HepG2 (cell line): ENCODE results near the gene TEKT5. TPM values are rescaled to one million over a fixed set of nuclear protein-coding genes. Genes with fewer than 3 reads are reported as not detected.

ENCODE experiments used
- GATA4 ChIP-seq: sonication (generic); IDR thresholded peaks from 2 replicates; pipeline ENCODE4 v1.6.1; 2016; ENCODE audit warnings: antibody characterized with exemption, low read depth, borderline replicate concordance
- HDAC1 ChIP-seq: sonication (generic); formaldehyde crosslinking; IDR thresholded peaks from 2 replicates; pipeline ENCODE4 v1.5.1; 2020; ENCODE audit warnings: mild to moderate bottlenecking, missing genetic modification reagents
- MAFK ChIP-seq, 2 experiments: IDR thresholded peaks in 1 of 2; conservative IDR thresholded peaks in 1 of 2; 2 replicates each; pipeline ENCODE4 v1.6.1; 2011; ENCODE audit warnings: improper control_type of control experiment in 2 of 2, low read length in 2 of 2
- MTA3 ChIP-seq: sonication (generic); formaldehyde crosslinking; IDR thresholded peaks from 2 replicates; pipeline ENCODE4 v1.4.0; 2020; ENCODE audit warnings: missing genetic modification reagents
- MTF1 ChIP-seq: sonication (generic); formaldehyde crosslinking; IDR thresholded peaks from 2 replicates; pipeline ENCODE4 v1.5.0; 2020; ENCODE audit warnings: missing genetic modification reagents
- MTF2 ChIP-seq: sonication (generic); formaldehyde crosslinking; IDR thresholded peaks from 2 replicates; pipeline ENCODE4 v1.5.0; 2020; ENCODE audit warnings: missing genetic modification reagents, borderline replicate concordance
- MXI1 ChIP-seq: IDR thresholded peaks from 3 replicates; pipeline ENCODE4 v1.6.1; 2012; ENCODE audit warnings: low read depth, low read length, inconsistent platforms, borderline replicate concordance
- NFATC3 ChIP-seq: sonication (generic); formaldehyde crosslinking; IDR thresholded peaks from 2 replicates; pipeline ENCODE4 v1.5.1; 2020; ENCODE audit warnings: mild to moderate bottlenecking, missing genetic modification reagents
- TP53 ChIP-seq: sonication (generic); formaldehyde crosslinking; conservative IDR thresholded peaks from 2 replicates; pipeline ENCODE4 v1.4.0; 2020; ENCODE audit warnings: missing genetic modification reagents
- ZFAT ChIP-seq: sonication (generic); formaldehyde crosslinking; conservative IDR thresholded peaks from 2 replicates; pipeline ENCODE4 v1.8.1; 2023; ENCODE audit warnings: missing genetic modification reagents, inconsistent platforms
- ZNF205 ChIP-seq: IDR thresholded peaks from 2 replicates; pipeline ENCODE4 v1.6.1; 2018; ENCODE audit warnings: missing biosample characterization, missing genetic modification reagents
- ZNF326 ChIP-seq: sonication (generic); formaldehyde crosslinking; IDR thresholded peaks from 2 replicates; pipeline ENCODE4 v1.4.0; 2020; ENCODE audit warnings: missing genetic modification reagents, borderline replicate concordance
- ZNF703 ChIP-seq: sonication (generic); formaldehyde crosslinking; IDR thresholded peaks from 2 replicates; pipeline ENCODE4 v1.5.1; 2020; ENCODE audit warnings: missing genetic modification reagents, mild to moderate bottlenecking, moderate library complexity, borderline replicate concordance
- ZNF777 ChIP-seq: sonication (generic); formaldehyde crosslinking; IDR thresholded peaks from 2 replicates; pipeline ENCODE4 v1.4.0; 2020; ENCODE audit warnings: missing genetic modification reagents
- ZNF788 ChIP-seq: sonication (generic); formaldehyde crosslinking; IDR thresholded peaks from 2 replicates; pipeline ENCODE4 v1.5.0; 2020; ENCODE audit warnings: mild to moderate bottlenecking, missing genetic modification reagents, borderline replicate concordance
- ZNF841 ChIP-seq: sonication (generic); formaldehyde crosslinking; IDR thresholded peaks from 2 replicates; pipeline ENCODE4 v1.8.1; 2023; ENCODE audit warnings: missing genetic modification reagents, borderline replicate concordance
- polyA plus RNA-seq, 8 experiments: library from polyadenylated mRNA; depleted of rRNA in 3 of 8; stranded (reverse) in 7 of 8; unstranded in 1 of 8; fragments of >200 nt; fragmentation: Illumina TruSeq in 4 of 8; extraction: Trizol in 4 of 8; gene quantifications; 2 replicates each; pipeline versions ENCODE4 v1.2.1 to v1.2.3, GENCODE V29; 2011 to 2016; ENCODE audit warnings: low read depth in 4 of 8, missing spikeins in 1 of 8, mixed read lengths in 1 of 8; ENCODE audit not compliant: insufficient read depth in 1 of 8
- total RNA-seq, 5 experiments: library from RNA; depleted of rRNA; stranded (reverse); fragments of >200 nt; fragmentation: Illumina TruSeq; extraction: Trizol; gene quantifications; 2 replicates each; pipeline ENCODE4 v1.2.3, GENCODE V29; 2016; ENCODE audit warnings: low read depth in 1 of 5
- TF ChIP-seq, protein P1 (sequence below): fragments of 450-650 bp; IDR thresholded peaks from 2 replicates; pipeline ENCODE4 v1.6.1; 2016
- TF ChIP-seq, protein P2 (sequence below): sonication (generic); formaldehyde crosslinking; IDR thresholded peaks from 2 replicates; pipeline ENCODE4 v1.8.1; 2023; ENCODE audit warnings: mild to moderate bottlenecking, missing genetic modification reagents
- TF ChIP-seq, protein P3 (sequence below), 2 experiments: sonication (generic) in 1 of 2; formaldehyde crosslinking in 1 of 2; IDR thresholded peaks; 2 replicates each; pipeline versions ENCODE4 v1.4.0 to v1.6.1; 2018 to 2020; ENCODE audit warnings: missing genetic modification reagents in 2 of 2, borderline replicate concordance in 1 of 2, low read depth in 1 of 2, mild to moderate bottlenecking in 1 of 2, missing biosample characterization in 1 of 2
- TF ChIP-seq, protein P4 (sequence below): IDR thresholded peaks from 2 replicates; pipeline ENCODE4 v1.6.1; 2018; ENCODE audit warnings: missing genetic modification reagents, mild to moderate bottlenecking, missing compliant biosample characterization
- TF ChIP-seq, protein P5 (sequence below): sonication (generic); formaldehyde crosslinking; IDR thresholded peaks from 2 replicates; pipeline ENCODE4 v1.4.0; 2020; ENCODE audit warnings: missing genetic modification reagents, low read depth, mild to moderate bottlenecking, borderline replicate concordance
- TF ChIP-seq, protein P6 (sequence below): sonication (generic); formaldehyde crosslinking; IDR thresholded peaks from 2 replicates; pipeline ENCODE4 v1.9.0; 2021; ENCODE audit warnings: missing genetic modification reagents, borderline replicate concordance

Gene TEKT5
- total and polyA plus RNA-seq, 2 of the 13 experiments (the other 11 are each of a cell fraction or from before 2014, with no cell fraction given): 0.16 TPM; not detected in 1

DNA sequence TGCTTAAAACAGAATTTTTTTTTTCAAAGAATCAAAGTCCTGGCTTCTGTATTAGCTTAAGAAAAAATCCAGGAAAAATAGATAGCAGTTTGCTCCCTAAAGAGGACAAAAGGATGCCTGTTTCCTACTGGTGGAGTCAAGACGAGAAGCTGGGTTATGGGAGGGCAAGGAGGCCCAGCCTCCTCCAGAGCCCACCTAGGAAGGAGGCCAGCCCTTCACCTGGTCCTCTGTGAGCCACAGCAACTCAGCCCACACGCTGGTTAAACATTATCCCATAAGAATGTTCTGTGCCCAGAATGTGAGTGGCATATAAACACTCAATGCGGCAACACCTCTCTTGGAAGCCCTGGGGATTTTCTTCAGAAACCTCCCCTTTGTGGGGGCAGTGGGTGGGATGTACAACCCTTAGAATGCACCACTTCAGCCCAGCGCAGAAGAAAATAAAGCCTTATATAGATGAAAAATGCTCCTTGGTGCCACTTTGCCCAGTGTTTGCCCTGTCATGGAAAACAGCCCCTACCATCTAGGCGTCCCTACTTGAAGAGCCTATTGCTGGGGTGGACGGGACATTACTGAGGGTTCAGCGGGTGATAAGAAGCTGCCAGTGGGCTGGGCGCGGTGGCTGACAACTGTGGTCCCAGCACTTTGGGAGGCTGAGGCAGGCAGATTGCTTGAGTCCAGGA, 48.0 kb downstream of the TEKT5 start (continued):
- no peak for TF ChIP-seq TP53
- TF ChIP-seq ZNF841: no peak
- no peak for TF ChIP-seq ZNF703 (CRISPR knock-in tag)
- no peak for TF ChIP-seq ZNF788 (CRISPR knock-in tag)
- TF ChIP-seq, protein P1, sequence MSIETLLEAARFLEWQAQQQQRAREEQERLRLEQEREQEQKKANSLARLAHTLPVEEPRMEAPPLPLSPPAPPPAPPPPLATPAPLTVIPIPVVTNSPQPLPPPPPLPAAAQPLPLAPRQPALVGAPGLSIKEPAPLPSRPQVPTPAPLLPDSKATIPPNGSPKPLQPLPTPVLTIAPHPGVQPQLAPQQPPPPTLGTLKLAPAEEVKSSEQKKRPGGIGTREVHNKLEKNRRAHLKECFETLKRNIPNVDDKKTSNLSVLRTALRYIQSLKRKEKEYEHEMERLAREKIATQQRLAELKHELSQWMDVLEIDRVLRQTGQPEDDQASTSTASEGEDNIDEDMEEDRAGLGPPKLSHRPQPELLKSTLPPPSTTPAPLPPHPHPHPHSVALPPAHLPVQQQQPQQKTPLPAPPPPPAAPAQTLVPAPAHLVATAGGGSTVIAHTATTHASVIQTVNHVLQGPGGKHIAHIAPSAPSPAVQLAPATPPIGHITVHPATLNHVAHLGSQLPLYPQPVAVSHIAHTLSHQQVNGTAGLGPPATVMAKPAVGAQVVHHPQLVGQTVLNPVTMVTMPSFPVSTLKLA: no peak
- TF ChIP-seq HDAC1 (CRISPR knock-in tag): peak; percentile 63
- no peak for TF ChIP-seq GATA4
- no peak for TF ChIP-seq MTA3 (CRISPR knock-in tag)
- TF ChIP-seq ZNF205 (CRISPR knock-in tag): no peak
- TF ChIP-seq, protein P2, sequence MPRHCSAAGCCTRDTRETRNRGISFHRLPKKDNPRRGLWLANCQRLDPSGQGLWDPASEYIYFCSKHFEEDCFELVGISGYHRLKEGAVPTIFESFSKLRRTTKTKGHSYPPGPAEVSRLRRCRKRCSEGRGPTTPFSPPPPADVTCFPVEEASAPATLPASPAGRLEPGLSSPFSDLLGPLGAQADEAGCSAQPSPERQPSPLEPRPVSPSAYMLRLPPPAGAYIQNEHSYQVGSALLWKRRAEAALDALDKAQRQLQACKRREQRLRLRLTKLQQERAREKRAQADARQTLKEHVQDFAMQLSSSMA (CRISPR knock-in tag): no peak
- TF ChIP-seq, protein P3, sequence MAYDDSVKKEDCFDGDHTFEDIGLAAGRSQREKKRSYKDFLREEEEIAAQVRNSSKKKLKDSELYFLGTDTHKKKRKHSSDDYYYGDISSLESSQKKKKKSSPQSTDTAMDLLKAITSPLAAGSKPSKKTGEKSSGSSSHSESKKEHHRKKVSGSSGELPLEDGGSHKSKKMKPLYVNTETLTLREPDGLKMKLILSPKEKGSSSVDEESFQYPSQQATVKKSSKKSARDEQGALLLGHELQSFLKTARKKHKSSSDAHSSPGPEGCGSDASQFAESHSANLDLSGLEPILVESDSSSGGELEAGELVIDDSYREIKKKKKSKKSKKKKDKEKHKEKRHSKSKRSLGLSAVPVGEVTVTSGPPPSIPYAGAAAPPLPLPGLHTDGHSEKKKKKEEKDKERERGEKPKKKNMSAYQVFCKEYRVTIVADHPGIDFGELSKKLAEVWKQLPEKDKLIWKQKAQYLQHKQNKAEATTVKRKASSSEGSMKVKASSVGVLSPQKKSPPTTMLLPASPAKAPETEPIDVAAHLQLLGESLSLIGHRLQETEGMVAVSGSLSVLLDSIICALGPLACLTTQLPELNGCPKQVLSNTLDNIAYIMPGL (CRISPR knock-in tag; IDR thresholded peaks at IDR 0.05; ENCODE audit: borderline replicate concordance in 1 of 2, low read depth in 1 of 2): peak in 1 of 2 experiments; percentile 32; a peak in 1 of 4 replicates
- no peak for TF ChIP-seq ZNF326 (CRISPR knock-in tag)
- TF ChIP-seq, protein P4, sequence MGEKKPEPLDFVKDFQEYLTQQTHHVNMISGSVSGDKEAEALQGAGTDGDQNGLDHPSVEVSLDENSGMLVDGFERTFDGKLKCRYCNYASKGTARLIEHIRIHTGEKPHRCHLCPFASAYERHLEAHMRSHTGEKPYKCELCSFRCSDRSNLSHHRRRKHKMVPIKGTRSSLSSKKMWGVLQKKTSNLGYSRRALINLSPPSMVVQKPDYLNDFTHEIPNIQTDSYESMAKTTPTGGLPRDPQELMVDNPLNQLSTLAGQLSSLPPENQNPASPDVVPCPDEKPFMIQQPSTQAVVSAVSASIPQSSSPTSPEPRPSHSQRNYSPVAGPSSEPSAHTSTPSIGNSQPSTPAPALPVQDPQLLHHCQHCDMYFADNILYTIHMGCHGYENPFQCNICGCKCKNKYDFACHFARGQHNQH (CRISPR knock-in tag): no peak; the same call in 1 of the 2 replicates
- no peak for TF ChIP-seq MTF2 (CRISPR knock-in tag)
- no peak for TF ChIP-seq MTF1 (CRISPR knock-in tag)
- no peak for TF ChIP-seq ZNF777 (CRISPR knock-in tag)
- peak; percentile 15; the same call in 1 of the 3 replicates for TF ChIP-seq MXI1
- TF ChIP-seq ZFAT (CRISPR knock-in tag): no peak
- TF ChIP-seq NFATC3 (CRISPR knock-in tag): no peak
- no peak for TF ChIP-seq MAFK (conservative IDR thresholded peaks at IDR 0.05 in 1 of 2, IDR thresholded peaks at IDR 0.05 in 1 of 2; ENCODE audit: low read length in 2 of 2)
- TF ChIP-seq, protein P5, sequence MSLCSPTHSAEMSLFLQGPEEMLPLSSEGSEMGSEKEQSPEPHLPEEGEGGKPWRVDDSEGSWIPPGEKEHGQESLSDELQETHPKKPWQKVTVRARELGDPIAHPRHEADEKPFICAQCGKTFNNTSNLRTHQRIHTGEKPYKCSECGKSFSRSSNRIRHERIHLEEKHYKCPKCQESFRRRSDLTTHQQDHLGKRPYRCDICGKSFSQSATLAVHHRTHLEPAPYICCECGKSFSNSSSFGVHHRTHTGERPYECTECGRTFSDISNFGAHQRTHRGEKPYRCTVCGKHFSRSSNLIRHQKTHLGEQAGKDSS (CRISPR knock-in tag): 0 out of 2 replicates have a peak, but pooled peaks have one; percentile 31
- TF ChIP-seq, protein P6, sequence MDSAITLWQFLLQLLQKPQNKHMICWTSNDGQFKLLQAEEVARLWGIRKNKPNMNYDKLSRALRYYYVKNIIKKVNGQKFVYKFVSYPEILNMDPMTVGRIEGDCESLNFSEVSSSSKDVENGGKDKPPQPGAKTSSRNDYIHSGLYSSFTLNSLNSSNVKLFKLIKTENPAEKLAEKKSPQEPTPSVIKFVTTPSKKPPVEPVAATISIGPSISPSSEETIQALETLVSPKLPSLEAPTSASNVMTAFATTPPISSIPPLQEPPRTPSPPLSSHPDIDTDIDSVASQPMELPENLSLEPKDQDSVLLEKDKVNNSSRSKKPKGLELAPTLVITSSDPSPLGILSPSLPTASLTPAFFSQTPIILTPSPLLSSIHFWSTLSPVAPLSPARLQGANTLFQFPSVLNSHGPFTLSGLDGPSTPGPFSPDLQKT: no peak
